Neural cell (in vitro differentiated cells): ENCODE results near the gene MINAR2.

Source experiments
- CTCF ChIP-seq: fragments of 450-650 bp; IDR thresholded peaks from 2 replicates; pipeline ENCODE4 v1.5.1; 2014; ENCODE audit warnings: antibody characterized with exemption, mild to moderate bottlenecking, moderate library complexity; ENCODE audit not compliant: poor library complexity, severe bottlenecking
- EP300 ChIP-seq: fragments of 450-650 bp; conservative IDR thresholded peaks from 2 replicates; pipeline ENCODE4 v1.6.1; 2014; ENCODE audit warnings: antibody characterized with exemption, mild to moderate bottlenecking, moderate library complexity; ENCODE audit not compliant: poor library complexity, severe bottlenecking
- EZH2 ChIP-seq: fragments of 200-600, 300-800 bp; shearing (Covaris generic), sonication (generic); IDR thresholded peaks from 2 replicates; pipeline ENCODE4 v1.6.1; 2014; ENCODE audit warnings: antibody characterized with exemption, low read length, borderline replicate concordance, mild to moderate bottlenecking; ENCODE audit not compliant: insufficient read depth, poor library complexity, severe bottlenecking
- POLR2AphosphoS5 ChIP-seq: IDR thresholded peaks from 2 replicates; pipeline ENCODE4 v1.6.1; 2012
- RAD21 ChIP-seq: fragments of 450-650 bp; conservative IDR thresholded peaks from 2 replicates; pipeline ENCODE4 v1.6.1; 2014; ENCODE audit warnings: antibody characterized with exemption, mild to moderate bottlenecking, moderate library complexity
- SMC3 ChIP-seq: fragments of 450-650 bp; conservative IDR thresholded peaks from 2 replicates; pipeline ENCODE4 v1.6.1; 2014; ENCODE audit warnings: antibody characterized with exemption, mild to moderate bottlenecking, moderate library complexity; ENCODE audit not compliant: poor library complexity
- TAF1 ChIP-seq: IDR thresholded peaks from 2 replicates; pipeline ENCODE4 v1.6.1; 2012; ENCODE audit warnings: low read depth
- TF ChIP-seq, protein P1 (sequence below): IDR thresholded peaks from 2 replicates; pipeline ENCODE4 v1.6.1; 2012; ENCODE audit warnings: borderline replicate concordance

- TF ChIP-seq CTCF (no peak), EP300 (no peak), EZH2 (no peak), SMC3 (no peak), POLR2AphosphoS5 (no peak), TAF1 (no peak), RAD21 (no peak)
- TF ChIP-seq, protein P1, sequence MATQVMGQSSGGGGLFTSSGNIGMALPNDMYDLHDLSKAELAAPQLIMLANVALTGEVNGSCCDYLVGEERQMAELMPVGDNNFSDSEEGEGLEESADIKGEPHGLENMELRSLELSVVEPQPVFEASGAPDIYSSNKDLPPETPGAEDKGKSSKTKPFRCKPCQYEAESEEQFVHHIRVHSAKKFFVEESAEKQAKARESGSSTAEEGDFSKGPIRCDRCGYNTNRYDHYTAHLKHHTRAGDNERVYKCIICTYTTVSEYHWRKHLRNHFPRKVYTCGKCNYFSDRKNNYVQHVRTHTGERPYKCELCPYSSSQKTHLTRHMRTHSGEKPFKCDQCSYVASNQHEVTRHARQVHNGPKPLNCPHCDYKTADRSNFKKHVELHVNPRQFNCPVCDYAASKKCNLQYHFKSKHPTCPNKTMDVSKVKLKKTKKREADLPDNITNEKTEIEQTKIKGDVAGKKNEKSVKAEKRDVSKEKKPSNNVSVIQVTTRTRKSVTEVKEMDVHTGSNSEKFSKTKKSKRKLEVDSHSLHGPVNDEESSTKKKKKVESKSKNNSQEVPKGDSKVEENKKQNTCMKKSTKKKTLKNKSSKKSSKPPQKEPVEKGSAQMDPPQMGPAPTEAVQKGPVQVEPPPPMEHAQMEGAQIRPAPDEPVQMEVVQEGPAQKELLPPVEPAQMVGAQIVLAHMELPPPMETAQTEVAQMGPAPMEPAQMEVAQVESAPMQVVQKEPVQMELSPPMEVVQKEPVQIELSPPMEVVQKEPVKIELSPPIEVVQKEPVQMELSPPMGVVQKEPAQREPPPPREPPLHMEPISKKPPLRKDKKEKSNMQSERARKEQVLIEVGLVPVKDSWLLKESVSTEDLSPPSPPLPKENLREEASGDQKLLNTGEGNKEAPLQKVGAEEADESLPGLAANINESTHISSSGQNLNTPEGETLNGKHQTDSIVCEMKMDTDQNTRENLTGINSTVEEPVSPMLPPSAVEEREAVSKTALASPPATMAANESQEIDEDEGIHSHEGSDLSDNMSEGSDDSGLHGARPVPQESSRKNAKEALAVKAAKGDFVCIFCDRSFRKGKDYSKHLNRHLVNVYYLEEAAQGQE, result no peak
Observed at GRCh38 chr5:129716235-129716634, 31.7 kb upstream of the MINAR2 start.
